T-helper 9 cell (primary cell): ENCODE results near the gene PGF.
A peak's percentile ranks its signal among the peaks of the same experiment; 100 is the strongest.

Experiments
- DNase-seq: peaks from one replicate; pipeline ENCODE4 v3.0.0-alpha.2; 2020

The PGF gene

GRCh38 chr14:74917646-74918081 lies 37.7 kb downstream of the PGF start:
- no peak for DNase-seq

DNA sequence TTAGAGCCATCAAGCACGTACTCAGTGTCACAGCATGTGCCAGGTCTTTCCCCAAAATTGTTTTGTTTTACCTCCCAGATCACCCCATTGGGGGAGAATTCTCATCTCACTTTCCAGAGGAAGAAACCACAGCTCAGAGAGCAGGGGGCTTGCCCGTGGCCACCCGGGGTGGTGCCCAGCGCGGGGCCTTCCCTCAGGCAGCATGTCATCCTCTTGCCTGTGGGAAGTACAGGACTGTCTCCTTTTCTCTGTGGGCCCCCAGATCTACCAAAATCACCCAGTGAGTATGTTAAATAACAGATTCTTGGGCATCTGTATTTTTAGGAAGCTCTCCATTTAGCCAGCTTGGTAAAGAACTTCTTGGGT lies 38.2 kb downstream of the PGF start:
- no peak for DNase-seq

DNA sequence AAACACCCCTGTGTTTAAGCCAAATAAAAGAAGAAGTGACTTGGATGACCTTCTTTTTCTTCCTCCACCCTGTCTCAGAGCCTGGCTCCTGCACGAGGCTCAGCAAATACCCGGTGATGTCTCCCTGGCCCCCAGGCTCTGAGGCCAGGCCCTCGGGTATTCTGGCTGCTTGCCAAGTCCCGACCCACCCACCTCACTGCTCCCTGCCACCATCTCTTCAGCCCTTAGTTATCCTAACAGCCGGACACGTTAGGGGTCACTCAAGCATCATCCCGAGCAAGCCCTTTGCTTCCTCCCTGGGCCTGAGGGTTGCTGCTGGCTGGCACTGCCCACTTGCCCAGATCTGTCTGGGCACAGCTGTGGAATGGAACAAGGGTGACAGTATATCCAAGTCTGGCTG lies 39.6 kb downstream of the PGF start:
- DNase-seq, result no peak

- no peak for DNase-seq
These were observed 40.0 kb downstream of the PGF start for GRCh38 chr14:74915426-74915825.

DNA sequence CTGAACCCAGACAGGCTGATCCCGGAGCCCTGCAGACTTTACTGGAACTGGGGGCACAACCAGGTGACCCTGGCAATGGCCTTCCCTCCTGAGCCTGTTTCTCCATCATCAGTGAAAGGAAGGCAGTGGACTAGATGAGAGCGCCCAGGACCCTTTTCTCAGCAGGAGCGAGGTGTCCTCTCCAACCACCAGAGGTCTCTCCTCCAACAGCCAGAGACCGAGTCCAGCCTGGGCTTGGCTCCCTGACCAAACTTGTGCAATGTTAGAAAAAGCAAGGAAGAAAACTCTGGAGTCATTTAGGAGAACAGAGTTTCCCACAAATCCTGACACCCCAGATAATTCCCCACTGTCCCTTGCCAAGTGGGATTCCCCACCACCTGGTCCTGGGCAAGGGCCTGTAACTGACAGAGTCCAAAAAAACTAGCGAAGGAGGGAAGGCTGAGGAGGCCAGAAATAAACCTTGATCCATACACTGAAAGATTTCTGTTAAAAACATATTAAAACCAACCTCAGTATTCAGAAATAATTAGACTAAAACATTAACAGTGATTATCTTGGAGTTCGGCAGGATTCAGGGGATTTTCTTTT lies 41.3 kb downstream of the PGF start:
- DNase-seq, result no peak

DNA sequence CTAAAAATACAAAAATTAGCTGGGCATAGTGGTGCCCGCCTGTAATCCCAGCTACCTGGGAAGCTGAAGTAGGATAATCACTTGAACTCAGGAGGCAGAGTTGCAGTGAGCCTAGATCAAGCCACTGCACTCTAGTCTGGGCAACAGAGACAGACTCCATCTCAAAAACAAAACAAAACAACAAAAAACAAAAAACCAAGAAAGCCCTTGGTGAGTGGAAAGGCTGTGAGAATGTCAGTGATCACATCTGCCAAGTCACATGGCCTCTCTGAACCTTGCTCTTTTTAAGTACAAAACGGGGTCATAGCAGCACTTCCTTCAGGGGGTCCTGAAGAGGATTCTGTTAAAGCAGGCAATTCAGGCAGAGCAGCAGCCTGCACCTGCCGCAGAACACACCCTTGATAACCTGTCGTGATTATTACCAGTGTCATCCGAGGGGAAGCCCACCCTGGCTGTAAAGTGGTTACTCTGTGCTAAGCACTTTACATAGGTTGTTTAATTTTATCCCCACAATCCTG lies 41.9 kb downstream of the PGF start:
- no peak for DNase-seq

DNA sequence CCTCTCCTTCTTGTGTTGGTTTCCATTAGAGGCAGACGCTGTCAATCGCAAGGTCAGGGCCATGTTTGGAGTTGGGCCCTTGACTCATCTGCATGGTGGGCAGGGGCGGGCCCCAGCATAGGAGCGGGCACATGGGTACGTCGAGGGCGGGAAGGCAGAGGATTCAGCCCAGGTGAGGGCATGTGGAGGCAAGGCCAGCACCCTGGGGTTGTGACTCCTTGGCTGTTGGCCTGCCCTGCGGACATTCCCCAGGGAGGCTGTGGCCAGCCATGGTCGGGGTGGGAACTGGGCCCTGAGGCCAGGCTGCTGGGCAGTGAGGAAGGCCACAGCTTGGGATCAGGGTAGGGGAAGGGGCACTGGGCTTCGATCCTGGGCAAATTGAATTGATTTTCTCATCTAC lies 42.6 kb downstream of the PGF start:
- DNase-seq, result no peak

- no peak for DNase-seq
These were observed 43.3 kb downstream of the PGF start for GRCh38 chr14:74912111-74912510.

GRCh38 chr14:74911704-74912103 lies 43.7 kb downstream of the PGF start:
- no peak for DNase-seq

- DNase-seq, result no peak
These were observed 44.2 kb downstream of the PGF start for GRCh38 chr14:74911221-74911620.

DNA sequence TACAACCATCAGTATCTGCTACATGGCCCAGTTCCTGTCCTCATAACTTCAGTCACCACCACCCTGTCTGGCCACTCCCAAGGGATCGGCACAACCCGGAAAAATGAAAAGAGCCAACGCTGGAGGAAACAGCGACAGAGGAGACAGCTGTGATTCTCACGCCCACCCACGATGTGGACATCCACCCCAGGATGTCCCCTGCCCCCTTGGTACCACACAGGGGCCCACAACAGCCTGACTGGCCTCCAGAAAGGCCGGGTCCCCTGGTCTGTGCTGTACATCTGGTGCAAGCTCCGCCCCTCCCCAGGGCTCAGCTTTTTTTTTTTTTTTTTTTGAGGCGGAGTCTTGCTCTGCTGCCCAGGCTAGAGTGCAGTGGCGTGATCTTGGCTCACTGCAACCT lies 44.8 kb downstream of the PGF start:
- no peak for DNase-seq

DNA sequence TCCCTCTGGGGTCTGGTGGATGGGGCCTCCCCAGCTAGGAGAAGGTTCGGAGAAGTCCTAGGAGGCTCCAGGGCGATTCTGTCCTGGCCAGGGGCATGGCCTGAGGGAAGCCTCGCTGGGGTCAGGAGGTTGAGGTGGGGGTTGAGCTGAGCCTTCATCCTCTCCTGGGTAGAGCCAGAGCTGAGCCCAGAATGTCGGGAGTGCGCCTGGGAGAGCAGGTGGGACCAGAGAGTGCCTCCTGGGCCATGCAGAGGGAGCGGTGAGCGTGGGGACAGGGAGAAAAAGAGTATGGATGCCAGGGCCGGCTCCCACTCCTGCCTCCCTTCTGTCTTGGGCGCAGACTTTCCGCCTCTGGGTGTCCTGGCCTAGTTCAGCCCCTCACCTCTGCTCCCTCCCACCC lies 45.5 kb downstream of the PGF start:
- DNase-seq, result no peak

DNA sequence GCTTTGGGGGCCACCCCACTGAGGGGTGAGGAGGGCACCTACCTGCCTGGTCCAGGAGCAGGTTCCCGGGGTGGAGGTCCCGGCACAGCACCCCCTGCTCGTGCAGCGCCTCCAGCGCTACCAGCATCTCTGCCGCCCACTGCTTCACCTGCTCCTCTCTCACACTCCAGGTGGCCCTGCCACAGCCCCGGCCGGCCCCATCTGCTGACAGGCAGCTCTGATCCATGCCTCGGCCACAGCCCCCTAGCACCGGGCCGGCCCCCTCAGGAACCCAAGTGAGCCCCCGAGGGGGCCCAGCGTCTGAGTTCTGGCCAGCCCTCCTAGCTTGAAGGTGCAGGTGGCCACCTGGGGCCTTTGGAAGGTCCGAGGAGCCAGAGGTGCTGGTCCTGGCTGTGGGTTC lies 45.9 kb downstream of the PGF start:
- no peak for DNase-seq

DNA sequence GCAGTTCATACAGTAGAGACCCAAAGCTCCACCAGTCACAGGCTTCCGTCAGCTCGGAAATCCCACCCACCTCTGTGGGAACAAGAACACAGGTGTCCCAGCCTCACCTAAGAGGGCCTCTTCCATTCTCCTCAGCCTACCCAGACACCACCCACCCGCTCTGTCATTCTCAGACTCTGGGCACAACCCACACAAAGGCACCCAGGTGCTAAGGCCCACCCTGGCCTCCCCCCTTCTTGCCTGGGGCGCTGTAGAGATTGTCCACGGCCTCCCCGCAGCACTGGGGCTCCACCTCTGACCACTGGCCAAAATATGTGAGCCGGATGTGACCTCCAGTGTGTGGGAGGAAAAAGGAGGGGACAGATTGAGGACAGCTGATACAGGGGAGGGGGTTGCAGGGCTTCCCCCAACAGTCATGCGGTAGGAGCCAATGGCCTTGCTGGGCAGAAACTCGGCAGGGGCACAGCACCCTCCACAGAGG lies 46.5 kb downstream of the PGF start:
- DNase-seq, result no peak

GRCh38 chr14:74907744-74908143 lies 47.7 kb downstream of the PGF start:
- DNase-seq, result no peak

DNA sequence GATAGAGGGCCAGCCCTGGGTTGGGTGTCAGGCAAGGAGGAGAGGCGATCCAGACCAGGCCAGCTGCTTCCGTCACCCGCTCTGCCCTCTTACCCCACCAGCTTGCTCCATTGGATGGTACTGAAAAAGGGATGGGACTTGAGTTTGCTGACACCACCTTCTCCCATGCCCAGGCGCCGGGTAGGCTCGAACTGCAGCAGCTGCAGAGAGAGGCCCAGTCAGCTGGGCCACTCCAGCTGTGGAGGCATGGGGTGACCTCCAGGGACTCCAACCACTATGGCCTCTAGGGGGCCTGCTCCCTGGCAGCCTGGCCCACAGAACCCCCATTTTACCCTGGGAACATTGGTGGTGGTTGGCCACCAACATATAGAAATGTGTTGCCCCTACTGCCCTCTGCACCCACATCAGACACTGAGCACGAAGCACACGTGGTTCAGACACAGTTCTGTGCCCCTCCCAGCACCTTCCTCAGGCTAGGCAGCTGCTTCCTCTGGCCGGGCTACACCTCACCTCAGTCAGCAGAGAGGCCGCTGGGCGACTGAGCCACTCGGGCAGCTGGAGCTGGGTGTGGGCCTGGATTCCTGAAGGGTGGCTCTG lies 48.4 kb downstream of the PGF start:
- DNase-seq, result no peak

GRCh38 chr14:74905595-74906142 lies 49.7 kb downstream of the PGF start:
- peak; percentile 89 for DNase-seq

DNA sequence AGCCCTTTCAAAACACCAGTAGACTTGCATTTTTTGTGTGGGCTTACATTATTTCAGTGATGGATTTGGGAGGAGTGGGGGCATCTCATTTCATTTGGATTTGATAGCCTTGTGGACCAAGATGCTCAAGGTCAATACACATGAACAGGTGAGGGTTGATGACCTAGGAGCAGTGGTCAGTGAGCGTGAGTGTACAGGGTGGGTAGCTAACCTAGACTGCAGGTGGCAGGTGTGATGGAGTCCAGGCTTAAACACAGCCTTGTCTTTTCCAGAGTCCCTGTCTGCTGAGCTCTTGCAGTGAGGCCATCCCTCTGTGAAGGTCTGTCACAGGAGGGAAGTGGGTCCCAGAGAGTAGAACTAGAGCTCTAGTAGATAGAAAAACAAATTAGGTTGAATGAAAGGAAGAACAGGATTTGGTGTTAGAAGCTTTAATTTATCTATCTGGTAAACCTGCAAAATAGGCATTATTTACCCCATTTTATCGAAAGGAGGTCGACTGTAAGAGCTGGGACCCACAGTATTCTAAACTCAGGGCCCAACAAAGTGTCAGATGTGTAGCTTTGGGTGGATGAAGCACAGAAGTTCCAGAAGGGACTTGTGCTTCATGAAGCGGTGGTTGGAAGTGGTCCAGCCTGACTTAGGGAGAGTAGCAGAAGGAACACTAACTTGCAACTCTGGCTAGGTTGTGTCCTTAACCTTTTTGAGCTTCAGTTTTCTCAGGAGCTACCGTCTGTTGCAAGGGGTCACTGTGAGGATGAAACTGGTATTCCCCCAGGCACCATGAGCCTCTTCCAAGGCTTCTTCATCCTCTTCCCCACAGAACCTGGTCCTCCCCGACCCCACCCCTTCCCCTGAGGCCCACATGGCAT lies 50.5 kb downstream of the PGF start:
- no peak for DNase-seq

- DNase-seq, result no peak
These were observed 52.3 kb downstream of the PGF start for GRCh38 chr14:74902941-74903705.

- DNase-seq, result no peak
These were observed 56.7 kb downstream of the PGF start for GRCh38 chr14:74898694-74899093.

GRCh38 chr14:74898083-74898482 lies 57.3 kb downstream of the PGF start:
- DNase-seq, result no peak

DNA sequence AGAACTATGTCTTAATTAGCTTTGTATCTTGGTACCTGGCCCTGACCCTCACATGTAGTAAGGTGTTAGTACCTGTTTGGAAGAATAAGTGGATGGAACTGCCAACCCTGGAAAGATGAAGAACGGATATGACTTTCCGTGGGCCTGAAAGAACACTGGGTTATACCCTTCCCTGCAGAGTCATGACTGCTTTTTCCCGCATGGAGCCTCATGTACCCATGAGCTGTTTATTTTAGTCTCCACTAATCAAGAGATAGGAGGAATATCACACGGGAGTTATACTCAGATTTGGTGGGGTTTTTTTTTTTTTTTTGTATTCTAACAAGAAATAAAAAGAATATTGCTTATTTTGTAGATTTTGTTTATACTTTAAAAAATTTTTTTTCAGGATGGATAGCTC lies 57.8 kb downstream of the PGF start:
- DNase-seq, result no peak

- DNase-seq, result no peak
These were observed 59.0 kb downstream of the PGF start for GRCh38 chr14:74896400-74896799.
